GM21825 (cell line): ENCODE results near the gene CTNND2.

Source experiments
- ATAC-seq: cut with Tn5 transposase; IDR thresholded peaks from one replicate; pipeline ENCODE4 v1.9.1; 2021; ENCODE audit warnings: mild to moderate bottlenecking, moderate library complexity; ENCODE audit not compliant: unreplicated experiment

Gene CTNND2

DNA sequence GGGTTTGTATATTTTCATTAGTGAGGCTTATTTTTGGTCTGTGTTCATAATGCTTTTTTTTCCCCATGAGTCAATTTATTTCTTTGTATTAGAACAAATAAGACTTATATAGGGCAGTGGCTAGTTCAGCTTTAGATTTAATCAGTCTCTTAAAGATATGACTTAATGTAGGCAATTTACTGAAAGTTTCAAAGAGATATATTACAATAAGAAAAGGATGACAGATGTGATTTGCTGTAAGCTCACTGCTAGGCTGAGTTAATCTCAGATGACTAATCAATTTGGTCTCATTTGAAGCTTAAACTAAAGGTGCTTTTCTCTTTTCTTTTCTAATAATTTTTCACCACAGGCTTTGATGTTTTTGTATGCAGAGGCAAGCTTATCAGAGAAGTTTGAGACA, 851.4 kb downstream of the CTNND2 start:
- ATAC-seq, result no peak

GRCh38 chr5:11050596-11051304, 853.5 kb downstream of the CTNND2 start:
- no peak for ATAC-seq

DNA sequence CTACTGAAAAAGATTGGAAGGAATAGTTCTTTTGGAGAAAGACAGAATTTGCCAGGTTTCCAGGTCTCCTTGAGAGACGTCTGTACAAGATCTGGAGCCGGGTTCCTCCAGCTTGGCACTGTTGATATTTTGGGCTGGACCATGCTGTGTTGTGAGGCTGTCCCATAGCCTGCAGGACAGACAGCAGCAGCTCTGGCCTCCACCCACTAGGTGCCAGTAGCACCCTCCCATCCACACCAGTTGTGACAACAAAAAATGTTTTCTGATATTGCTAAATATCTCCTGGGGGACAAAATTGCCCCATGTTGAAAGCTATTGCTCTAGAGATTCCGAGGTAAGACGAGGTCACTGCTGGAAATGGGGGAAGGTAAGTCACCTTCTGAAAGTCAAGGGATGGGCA, 855.5 kb downstream of the CTNND2 start:
- ATAC-seq, result no peak

- no peak for ATAC-seq
Measured at GRCh38 chr5:11047625-11048024, 856.6 kb downstream of the CTNND2 start.

DNA sequence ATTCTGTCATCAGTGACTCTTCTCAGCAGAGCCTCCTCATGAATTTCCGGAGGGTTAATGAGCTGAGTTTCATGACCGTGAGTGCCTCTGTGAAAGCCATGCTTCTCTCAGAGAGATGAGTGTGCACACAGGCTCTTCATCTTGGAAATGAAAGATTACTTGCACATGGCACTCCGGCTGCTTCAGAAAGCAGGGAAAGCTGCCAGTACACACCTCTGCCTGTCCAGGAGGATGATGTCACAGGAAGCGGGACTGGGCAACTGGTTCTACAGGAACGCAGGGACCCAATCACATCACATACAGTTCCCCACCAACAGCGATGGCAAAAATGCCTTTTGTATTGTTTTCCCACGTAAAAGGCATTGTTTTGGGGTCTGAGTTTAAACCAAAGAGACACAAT, 857.2 kb downstream of the CTNND2 start:
- ATAC-seq, result no peak

GRCh38 chr5:11046160-11046559, 858.1 kb downstream of the CTNND2 start:
- ATAC-seq, result no peak

- no peak for ATAC-seq
Measured at GRCh38 chr5:11045411-11045810, 858.8 kb downstream of the CTNND2 start.

DNA sequence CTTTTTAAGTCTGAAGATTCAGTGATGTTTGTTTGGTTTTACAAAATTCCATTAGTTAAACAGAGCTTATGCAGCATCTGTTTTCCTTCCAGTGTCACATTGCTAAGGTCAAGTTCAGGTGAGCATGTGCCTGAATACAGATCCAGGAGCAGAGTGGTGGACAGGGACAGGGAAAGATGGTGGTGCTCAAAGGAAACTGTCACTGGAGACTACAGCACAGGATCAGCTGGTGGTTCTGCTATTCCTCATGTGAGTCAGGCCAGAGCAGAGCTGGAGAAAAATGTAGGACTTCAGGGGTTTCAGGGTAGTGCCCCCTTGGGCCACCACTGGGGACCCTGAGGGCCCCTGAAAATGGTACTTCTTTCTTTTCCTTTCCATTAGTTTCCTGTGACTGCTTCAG, 859.7 kb downstream of the CTNND2 start:
- no peak for ATAC-seq

DNA sequence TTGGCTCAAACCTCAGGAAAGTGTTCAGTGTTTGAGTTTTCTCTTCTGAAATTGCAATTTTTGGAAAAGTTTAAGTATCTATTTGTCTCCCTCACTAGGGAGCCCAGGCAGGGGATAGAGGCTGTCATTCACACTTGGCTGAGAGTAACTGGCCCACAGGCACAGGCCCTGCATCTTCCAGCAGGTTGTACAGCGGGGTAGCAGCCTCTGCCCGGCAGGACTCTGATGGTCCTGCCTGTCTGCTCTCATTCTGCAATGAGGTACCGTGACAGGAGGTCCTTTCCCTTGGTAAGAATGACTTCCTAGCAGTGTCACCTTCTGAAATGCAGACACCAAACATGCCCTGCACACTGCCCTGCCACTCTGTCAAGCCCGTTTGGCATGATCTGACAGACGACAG, 860.4 kb downstream of the CTNND2 start:
- no peak for ATAC-seq

DNA sequence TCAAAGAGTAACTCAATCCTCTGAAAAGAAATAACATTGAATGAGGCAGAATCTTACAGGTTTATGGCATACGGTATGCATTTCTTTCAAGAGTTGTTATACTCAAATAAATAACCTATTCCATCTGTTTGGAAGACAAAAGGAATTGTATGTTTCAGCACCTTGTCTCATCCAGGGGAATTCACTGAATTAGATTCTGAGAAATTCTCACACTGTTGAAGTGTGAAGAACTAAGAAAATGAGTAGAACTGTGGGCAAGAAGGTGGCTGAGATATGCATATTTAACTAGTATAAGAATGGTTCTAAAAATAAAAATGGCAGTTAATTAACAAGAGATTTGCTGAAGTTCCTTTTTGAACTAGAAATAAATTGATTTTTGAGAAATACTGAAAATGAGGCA, 863.9 kb downstream of the CTNND2 start:
- ATAC-seq, result no peak

- no peak for ATAC-seq
Measured at GRCh38 chr5:11038772-11039171, 865.5 kb downstream of the CTNND2 start.

DNA sequence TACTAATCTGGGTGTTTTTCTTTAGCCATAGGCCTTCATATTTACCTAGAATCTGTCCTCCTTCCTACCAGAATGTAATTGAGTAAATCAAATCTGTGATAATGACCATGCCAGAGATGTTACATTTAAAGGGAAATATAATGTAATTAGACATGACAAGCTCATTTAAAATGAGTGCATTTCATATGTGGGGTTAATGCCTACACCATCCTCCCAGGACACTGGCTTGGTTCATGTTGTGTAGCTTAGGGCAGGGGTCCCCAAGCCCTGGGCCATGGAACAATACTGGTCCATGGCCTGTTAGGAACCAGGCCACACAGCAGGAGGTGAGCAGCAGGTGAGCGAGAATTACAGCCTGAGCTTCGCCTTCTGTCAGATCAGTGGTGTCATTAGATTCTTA, 866.3 kb downstream of the CTNND2 start:
- no peak for ATAC-seq

DNA sequence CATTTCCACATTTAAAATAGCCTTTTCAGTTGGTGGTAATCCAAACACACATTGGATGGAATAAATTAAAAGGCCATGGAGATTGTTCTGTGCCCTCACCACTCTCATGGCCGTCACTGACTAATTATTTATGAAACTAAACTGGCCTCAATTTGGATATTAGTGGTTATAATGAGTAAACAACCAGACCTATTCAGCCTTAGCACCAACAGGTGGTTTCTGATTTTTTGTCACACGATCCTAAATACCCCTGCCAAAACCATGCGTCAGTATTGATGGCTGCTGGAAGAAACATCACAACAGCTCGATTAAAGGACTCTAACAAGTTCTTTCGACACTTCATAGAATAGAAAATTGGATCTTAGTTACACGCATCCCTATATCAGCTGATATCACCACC, 867.2 kb downstream of the CTNND2 start:
- ATAC-seq, result no peak

- no peak for ATAC-seq
Measured at GRCh38 chr5:11030671-11031070, 873.6 kb downstream of the CTNND2 start.

- ATAC-seq, result no peak
Measured at GRCh38 chr5:11027660-11028059, 876.6 kb downstream of the CTNND2 start.

- ATAC-seq, result no peak
Measured at GRCh38 chr5:11026543-11026942, 877.7 kb downstream of the CTNND2 start.

DNA sequence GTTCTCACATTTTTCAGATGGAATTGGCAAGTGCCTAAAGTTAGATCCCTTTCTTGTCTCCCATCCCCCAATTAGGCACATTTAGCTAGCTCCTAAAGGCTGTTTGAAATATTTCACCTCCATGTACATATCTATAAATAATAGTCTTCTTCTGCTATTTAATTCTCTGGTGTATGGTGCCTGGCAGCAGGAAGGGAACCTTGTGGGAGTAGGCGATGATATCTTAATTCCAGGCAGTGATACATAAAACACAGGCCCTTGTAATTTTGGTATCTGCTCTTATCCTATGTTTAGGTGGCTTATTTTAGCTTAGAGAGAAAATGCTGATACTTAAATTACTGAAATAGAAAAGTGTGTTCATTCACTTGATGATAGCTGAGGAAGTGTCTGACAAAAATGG, 880.3 kb downstream of the CTNND2 start:
- ATAC-seq, result no peak

DNA sequence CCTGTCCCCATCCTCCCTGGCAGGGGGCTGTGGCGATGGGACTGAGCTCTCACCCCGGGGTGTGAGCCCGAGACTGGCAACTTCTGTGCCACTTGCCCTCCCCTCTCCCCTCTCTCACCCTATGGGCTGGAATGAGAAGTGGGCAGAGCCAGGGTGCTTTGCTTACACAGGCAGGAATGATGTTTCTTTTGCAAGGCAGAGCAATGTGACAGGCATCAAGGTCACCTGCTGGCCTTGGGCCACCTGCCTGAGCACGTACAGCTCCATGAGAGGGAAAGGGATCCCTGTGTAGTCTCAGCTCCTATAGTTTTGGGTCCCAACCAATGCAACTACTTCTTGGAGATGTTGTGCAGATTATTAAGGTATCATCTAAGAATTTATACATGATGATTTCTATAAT, 890.5 kb downstream of the CTNND2 start:
- no peak for ATAC-seq

DNA sequence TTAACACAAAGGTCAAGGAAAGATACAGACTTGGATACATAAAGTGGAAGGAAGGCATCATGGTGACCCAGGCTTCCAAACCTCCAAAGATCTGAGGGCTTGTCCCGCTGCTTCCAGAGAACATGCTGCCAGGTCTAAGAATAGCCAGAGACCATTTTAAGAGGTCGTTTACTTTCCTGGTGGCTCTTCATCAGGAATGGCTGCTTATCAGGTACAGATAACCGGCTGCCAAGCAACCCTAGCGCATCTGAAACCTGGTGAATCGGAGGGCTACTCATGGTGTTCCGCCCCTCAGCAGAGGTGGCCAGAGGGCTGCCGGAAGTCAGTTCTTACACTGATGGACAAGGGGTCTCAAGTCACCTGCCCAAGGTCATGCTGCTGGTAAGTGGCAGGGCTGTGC, 892.0 kb downstream of the CTNND2 start:
- ATAC-seq, result no peak

DNA sequence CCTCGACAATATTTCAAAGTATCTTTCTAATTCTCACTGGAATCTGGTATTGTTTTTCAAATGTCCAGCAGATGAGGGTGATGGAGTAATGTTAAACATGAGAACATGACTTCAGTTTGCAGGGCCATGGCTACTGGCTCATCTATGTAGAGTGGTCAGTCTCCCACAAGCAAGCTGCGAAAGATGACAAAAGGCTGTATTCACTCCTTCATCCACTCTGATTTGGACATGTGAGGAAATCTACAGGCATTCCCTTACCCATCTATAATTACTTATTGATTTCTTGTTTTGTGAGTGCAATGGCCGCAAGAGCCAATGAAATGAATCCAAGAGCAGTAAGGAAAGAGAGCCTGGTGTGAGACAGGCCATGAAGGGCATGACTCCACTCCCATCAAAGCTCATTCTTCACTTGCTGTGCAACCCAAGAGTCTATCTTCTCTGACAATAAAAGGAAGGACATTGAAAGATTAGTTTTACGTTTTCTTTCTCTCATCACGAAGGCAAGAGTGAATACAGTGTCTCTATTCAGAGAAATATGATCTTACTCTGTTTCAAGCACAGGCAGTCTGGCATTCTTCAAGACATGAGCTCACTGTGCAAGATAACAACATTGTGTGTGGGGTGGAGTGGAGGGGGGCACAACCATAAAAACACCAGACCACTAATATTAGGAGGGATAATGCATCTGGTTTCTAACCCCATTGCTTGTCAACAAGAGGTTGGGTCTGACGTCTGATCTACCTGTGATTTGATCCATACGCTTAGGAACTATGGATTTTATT, 893.6 kb downstream of the CTNND2 start:
- ATAC-seq, result no peak

DNA sequence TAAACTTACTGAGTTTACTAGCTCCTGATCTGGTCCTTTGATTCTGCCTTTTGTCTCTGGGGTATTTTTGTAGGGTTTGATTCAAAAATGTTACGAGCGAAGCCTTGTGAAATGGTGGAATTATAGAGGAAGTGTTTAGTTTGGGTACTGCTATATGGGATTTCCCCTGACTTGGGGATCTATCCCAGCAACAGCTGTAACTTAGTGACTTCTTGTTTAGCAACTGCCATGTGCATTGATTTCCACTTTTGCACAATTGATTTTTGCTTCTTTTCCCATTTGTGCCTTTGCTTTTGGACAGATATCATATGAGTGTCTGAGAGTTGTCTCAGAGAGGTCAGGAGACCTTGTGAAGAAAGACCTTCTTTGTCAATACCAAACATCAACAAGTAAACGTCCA, 894.7 kb downstream of the CTNND2 start:
- no peak for ATAC-seq

DNA sequence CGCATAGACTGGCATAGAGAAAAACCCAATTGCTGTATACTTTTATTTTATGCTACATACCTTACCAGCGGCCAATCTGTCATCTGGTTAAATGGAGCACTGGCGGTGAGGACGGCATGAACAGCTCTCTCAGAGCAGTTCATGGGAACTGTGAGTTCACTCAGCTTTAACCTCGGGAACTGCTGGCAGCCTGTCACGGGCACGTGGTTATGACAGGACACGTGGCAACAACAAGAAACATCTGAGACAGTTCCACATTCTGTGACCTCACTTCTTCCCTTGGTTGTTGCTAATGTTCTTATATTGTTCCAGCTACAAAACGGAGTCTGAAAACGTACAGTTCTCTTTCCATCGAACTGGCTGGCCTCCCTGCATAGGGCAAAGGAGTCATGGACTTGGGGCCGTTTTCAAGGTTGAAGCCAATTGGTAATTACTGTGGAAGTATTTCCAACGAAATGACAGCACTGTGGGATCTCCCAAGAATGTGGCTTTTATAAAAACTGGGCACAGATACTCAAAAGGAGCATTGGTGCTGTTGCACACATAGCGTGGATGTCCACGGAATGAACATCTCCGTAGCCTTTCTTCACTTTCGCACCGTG, 896.9 kb downstream of the CTNND2 start:
- no peak for ATAC-seq
